GM18502 (cell line): Measurements from ENCODE around the gene RNF186.

Source experiments
- ATAC-seq: cut with Tn5 transposase; IDR thresholded peaks from one replicate; pipeline ENCODE4 v1.9.1; 2021; ENCODE audit warnings: mild to moderate bottlenecking; ENCODE audit not compliant: unreplicated experiment, poor library complexity

RNF186 gene

GRCh38 chr1:19769211-19769932 lies 45.7 kb downstream of the RNF186 start:
- no peak for ATAC-seq

GRCh38 chr1:19768353-19769210 lies 46.5 kb downstream of the RNF186 start:
- ATAC-seq, result no peak

- no peak for ATAC-seq
Measured at GRCh38 chr1:19765623-19766022, 49.5 kb downstream of the RNF186 start.

GRCh38 chr1:19764848-19765247 lies 50.2 kb downstream of the RNF186 start:
- no peak for ATAC-seq
